Astrocyte (in vitro differentiated cells and primary cell): ENCODE results near the gene TAL1. TPM values are rescaled to one million over a fixed set of nuclear protein-coding genes. Genes with fewer than 3 reads are reported as not detected.
"Not testable (repeated sequence)": the region's sequence is repeated elsewhere in the genome, so short reads cannot be mapped to it uniquely, and the experiment has no call there.

Experiments
- DNase-seq: peaks from one replicate; pipeline ENCODE4 v3.0.0-alpha.2; 2010; ENCODE audit warnings: low read depth
- FAIRE-seq: peaks from 2 replicates; lab custom pipeline; 2011; peaks lifted over from hg19 to GRCh38; lab: Jason Lieb, UNC
- H2AFZ ChIP-seq: 2 replicates; pipeline ENCODE4 v1.6.0; 2012; ENCODE audit warnings: low read depth, low read length, inconsistent platforms
- H3K27ac ChIP-seq: 2 replicates; pipeline ENCODE4 v1.5.1; 2011; ENCODE audit warnings: low read depth, low read length, inconsistent platforms
- H3K27me3 ChIP-seq: 2 replicates; pipeline ENCODE4 v1.6.0; 2011; ENCODE audit warnings: low read length, inconsistent platforms; ENCODE audit not compliant: insufficient read depth
- H3K36me3 ChIP-seq: 2 replicates; pipeline ENCODE4 v1.5.1; 2011; ENCODE audit warnings: low read length, inconsistent platforms; ENCODE audit not compliant: insufficient read depth
- H3K4me1 ChIP-seq: 2 replicates; pipeline ENCODE4 v1.5.1; 2011; ENCODE audit warnings: low read length, inconsistent platforms; ENCODE audit not compliant: insufficient read depth
- H3K4me2 ChIP-seq: 2 replicates; pipeline ENCODE4 v1.6.0; 2012; ENCODE audit warnings: low read length, inconsistent platforms
- H3K4me3 ChIP-seq: 2 replicates; pipeline ENCODE4 v1.5.1; 2011; ENCODE audit warnings: low read depth, mild to moderate bottlenecking, low read length, inconsistent platforms; ENCODE audit not compliant: insufficient read depth
- H3K79me2 ChIP-seq: 2 replicates; pipeline ENCODE4 v1.6.0; 2012; ENCODE audit warnings: mild to moderate bottlenecking, low read length, inconsistent platforms; ENCODE audit not compliant: insufficient read depth
- H3K9ac ChIP-seq: 2 replicates; pipeline ENCODE4 v1.6.0; 2012; ENCODE audit warnings: mild to moderate bottlenecking, low read length, inconsistent platforms
- H3K9me3 ChIP-seq: 2 replicates; pipeline ENCODE4 v1.5.1; 2012; ENCODE audit warnings: low read depth, mild to moderate bottlenecking, low read length, inconsistent platforms; ENCODE audit not compliant: insufficient read depth
- H4K20me1 ChIP-seq: 2 replicates; pipeline ENCODE4 v1.6.0; 2012; ENCODE audit warnings: low read length, inconsistent platforms; ENCODE audit not compliant: insufficient read depth
- H3K27ac Mint-ChIP-seq: one replicate; pipeline ENCODE4 v1.8.0; 2021; ENCODE audit warnings: mild to moderate bottlenecking, mixed read lengths; ENCODE audit not compliant: unreplicated experiment
- H3K27me3 Mint-ChIP-seq: one replicate; pipeline ENCODE4 v1.8.0; 2021; ENCODE audit warnings: low read depth, mixed read lengths; ENCODE audit not compliant: unreplicated experiment
- H3K36me3 Mint-ChIP-seq: one replicate; pipeline ENCODE4 v1.8.0; 2021; ENCODE audit warnings: low read depth, mixed read lengths; ENCODE audit not compliant: unreplicated experiment
- H3K4me1 Mint-ChIP-seq: one replicate; pipeline ENCODE4 v1.8.0; 2021; ENCODE audit warnings: low read depth, mixed read lengths; ENCODE audit not compliant: unreplicated experiment
- H3K4me3 Mint-ChIP-seq: one replicate; pipeline ENCODE4 v1.8.0; 2021; ENCODE audit warnings: mild to moderate bottlenecking, moderate library complexity, mixed read lengths; ENCODE audit not compliant: unreplicated experiment
- H3K9me3 Mint-ChIP-seq: one replicate; pipeline ENCODE4 v1.8.0; 2021; ENCODE audit warnings: mild to moderate bottlenecking, mixed read lengths; ENCODE audit not compliant: unreplicated experiment
- EZH2 ChIP-seq: IDR thresholded peaks from 2 replicates; pipeline ENCODE4 v1.6.1; 2012; ENCODE audit warnings: mild to moderate bottlenecking, low read length, inconsistent platforms; ENCODE audit not compliant: insufficient read depth
- total RNA-seq: library from RNA; stranded (reverse); gene quantifications from 2 replicates; pipeline ENCODE4 v1.2.1, GENCODE V29; 2021
- TF ChIP-seq, protein P1 (sequence below): IDR thresholded peaks from 2 replicates; pipeline ENCODE4 v1.5.1; 2011; ENCODE audit warnings: low read depth, mild to moderate bottlenecking, inconsistent platforms, low read length, moderate library complexity; ENCODE audit not compliant: insufficient read depth

TAL1 gene
- total RNA-seq, 1 donor from 2014 or later: 0.14 TPM

DNA sequence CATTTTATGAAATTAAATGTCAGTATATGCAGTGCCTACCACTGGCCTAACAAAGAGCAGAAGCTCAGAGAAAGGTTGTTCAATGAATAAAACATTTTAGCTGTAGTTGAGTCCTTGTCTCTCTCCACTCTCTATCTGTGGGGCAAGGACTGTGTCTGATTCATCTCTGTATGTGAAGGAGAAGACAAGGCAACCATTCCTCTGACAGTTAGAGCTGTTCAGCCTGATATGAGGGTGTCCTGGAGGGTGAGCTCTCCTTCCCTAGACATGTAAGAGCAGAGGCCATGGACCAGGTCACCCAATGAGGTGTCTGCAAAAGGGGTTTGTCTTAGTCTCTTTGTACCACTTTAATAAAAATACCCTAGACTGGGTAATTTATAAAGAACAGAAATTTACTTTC is 37.7 kb downstream of the TAL1 start:
- no peaks in the 10 kb centered on the region for H3K36me3 ChIP-seq
- H4K20me1 ChIP-seq: no peaks in the 10 kb centered on the region
- Mint-ChIP-seq H3K27me3 (peaks cover 44% of the 10 kb centered on the region), H3K4me3 (no peak overlapping the region), H3K9me3 (no peaks in the 10 kb centered on the region), H3K27ac (no peak overlapping the region), H3K36me3 (no peaks in the 10 kb centered on the region), H3K4me1 (peaks cover 25% of the 10 kb centered on the region)
- H3K4me2 ChIP-seq: no peak overlapping the region
- peaks cover 6% of the 10 kb centered on the region for H3K4me1 ChIP-seq
- H3K9me3 ChIP-seq: no peaks in the 10 kb centered on the region
- TF ChIP-seq, protein P1, sequence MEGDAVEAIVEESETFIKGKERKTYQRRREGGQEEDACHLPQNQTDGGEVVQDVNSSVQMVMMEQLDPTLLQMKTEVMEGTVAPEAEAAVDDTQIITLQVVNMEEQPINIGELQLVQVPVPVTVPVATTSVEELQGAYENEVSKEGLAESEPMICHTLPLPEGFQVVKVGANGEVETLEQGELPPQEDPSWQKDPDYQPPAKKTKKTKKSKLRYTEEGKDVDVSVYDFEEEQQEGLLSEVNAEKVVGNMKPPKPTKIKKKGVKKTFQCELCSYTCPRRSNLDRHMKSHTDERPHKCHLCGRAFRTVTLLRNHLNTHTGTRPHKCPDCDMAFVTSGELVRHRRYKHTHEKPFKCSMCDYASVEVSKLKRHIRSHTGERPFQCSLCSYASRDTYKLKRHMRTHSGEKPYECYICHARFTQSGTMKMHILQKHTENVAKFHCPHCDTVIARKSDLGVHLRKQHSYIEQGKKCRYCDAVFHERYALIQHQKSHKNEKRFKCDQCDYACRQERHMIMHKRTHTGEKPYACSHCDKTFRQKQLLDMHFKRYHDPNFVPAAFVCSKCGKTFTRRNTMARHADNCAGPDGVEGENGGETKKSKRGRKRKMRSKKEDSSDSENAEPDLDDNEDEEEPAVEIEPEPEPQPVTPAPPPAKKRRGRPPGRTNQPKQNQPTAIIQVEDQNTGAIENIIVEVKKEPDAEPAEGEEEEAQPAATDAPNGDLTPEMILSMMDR: no peak
- TF ChIP-seq EZH2: no peak
- H3K79me2 ChIP-seq: no peaks in the 10 kb centered on the region
- H2AFZ ChIP-seq: no peak overlapping the region
- H3K27me3 ChIP-seq: peaks cover 14% of the 10 kb centered on the region
- no peak for DNase-seq
- H3K4me3 ChIP-seq: no peak overlapping the region
- no peak overlapping the region for H3K27ac ChIP-seq
- H3K9ac ChIP-seq: no peak overlapping the region
- no peak for FAIRE-seq

DNA sequence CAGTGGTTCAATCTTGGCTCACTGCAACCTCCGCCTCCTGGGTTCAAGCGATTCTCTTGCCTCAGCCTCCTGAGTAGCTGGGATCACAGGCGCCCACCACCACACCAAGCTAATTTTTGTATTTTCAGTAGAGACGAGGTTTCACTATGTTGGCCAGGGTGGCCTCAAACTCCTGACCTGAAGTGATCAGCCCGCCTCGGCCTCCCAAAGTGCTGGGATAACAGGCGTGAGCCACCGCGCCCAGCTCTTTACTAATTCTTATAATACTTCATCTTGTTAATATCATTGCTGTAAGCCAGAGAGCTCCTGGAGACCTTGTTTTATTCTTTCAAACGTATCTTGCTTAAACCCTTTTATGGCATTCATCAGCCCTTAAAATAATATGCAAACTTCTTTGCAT is 38.5 kb downstream of the TAL1 start:
- peaks cover 38% of the 10 kb centered on the region for H3K27me3 Mint-ChIP-seq
- not testable (repeated sequence) for H3K36me3 ChIP-seq, H3K4me2 ChIP-seq, H2AFZ ChIP-seq, H3K9me3 ChIP-seq, H3K27me3 ChIP-seq, H3K27ac ChIP-seq, H3K4me3 Mint-ChIP-seq, H3K27ac Mint-ChIP-seq, H3K36me3 Mint-ChIP-seq, H3K79me2 ChIP-seq, DNase-seq, H3K9ac ChIP-seq, H3K4me1 ChIP-seq, FAIRE-seq, H3K9me3 Mint-ChIP-seq, H4K20me1 ChIP-seq, H3K4me3 ChIP-seq
- H3K4me1 Mint-ChIP-seq: peaks cover 21% of the 10 kb centered on the region

DNA sequence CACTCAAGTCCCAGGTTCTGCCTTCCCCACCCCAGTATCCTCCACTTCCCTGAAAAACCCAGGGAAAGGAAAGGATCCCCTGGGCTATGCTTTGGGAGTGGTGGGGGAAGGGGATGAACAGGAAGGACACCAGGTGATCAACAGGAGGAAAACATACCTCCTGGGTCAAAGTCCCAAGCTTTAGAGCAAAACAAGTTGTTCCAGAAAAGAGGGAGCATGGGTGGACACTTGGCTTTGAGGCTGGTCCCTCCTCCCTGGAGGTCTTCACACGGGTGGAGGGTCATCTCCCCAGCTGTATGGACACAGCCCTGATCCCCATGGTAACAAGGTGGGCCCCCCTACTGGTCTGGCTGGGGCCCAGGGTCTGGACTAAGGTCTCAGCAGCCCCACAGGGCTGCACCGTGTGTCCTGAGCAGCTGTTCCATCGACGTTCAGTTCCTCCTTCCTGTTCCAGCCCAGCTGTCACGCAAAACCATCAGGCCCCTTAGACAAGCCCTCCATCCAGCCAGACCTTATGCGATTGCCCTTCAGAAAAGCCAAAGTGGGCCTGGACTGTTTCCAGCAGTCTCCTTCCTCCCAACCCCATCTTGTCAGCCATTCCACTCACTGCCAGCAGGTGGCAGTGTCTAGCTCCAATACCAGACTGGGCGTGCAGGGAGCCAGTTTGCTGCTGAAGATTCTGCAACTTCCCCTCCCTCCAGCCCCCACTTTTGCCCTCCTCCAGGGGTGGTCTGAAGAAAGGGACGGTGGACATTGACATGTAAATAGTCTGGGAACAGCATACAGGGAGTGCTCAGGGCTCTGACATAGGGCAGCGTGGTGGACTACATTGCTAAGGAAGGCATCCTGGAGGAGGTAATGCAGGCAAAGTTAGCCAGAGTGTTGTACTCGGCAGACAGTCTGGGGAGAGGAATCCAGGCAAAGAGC is 39.3 kb downstream of the TAL1 start:
- no peak for TF ChIP-seq EZH2
- TF ChIP-seq, protein P1: peak; percentile 97
- peak; percentile 22 for DNase-seq
- H3K9ac ChIP-seq: no peak overlapping the region
- H3K27me3 Mint-ChIP-seq: peaks cover 33% of the 10 kb centered on the region
- H3K4me2 ChIP-seq: no peak overlapping the region
- no peaks in the 10 kb centered on the region for H3K9me3 Mint-ChIP-seq
- peaks cover 7% of the 10 kb centered on the region for H3K27me3 ChIP-seq
- peaks cover 20% of the 10 kb centered on the region for H3K4me1 Mint-ChIP-seq
- no peaks in the 10 kb centered on the region for H3K79me2 ChIP-seq
- H3K9me3 ChIP-seq: no peaks in the 10 kb centered on the region
- no peaks in the 10 kb centered on the region for H4K20me1 ChIP-seq
- peak; percentile 62 for FAIRE-seq
- peaks cover 6% of the 10 kb centered on the region for H3K4me1 ChIP-seq
- H3K36me3 Mint-ChIP-seq: no peaks in the 10 kb centered on the region
- no peak overlapping the region for H3K27ac ChIP-seq
- no peak overlapping the region for H2AFZ ChIP-seq
- no peak overlapping the region for H3K27ac Mint-ChIP-seq
- no peak overlapping the region for H3K4me3 Mint-ChIP-seq
- no peaks in the 10 kb centered on the region for H3K36me3 ChIP-seq
- no peak overlapping the region for H3K4me3 ChIP-seq
